Stimulated activated CD4-positive, alpha-beta T cell treated with anti-CD3 and anti-CD28 coated beads, TNF-alpha, amount 100 ng/mL, for 48 hours (primary cell): ENCODE data around the gene ALOX5AP.
"Not testable (repeated sequence)": the region's sequence is repeated elsewhere in the genome, so short reads cannot be mapped to it uniquely, and the experiment has no call there.

Experiments
- DNase-seq, 3 donors: peaks; one replicate each; pipeline ENCODE4 v3.0.0-alpha.2; 2020; ENCODE audit warnings: low read depth in 3 of 3

The ALOX5AP gene

GRCh38 chr13:30737511-30738337, 2.4 kb downstream of the ALOX5AP start:
- no peak for DNase-seq

GRCh38 chr13:30738526-30739236, 3.3 kb downstream of the ALOX5AP start:
- DNase-seq: no peak

GRCh38 chr13:30739237-30739528, 3.8 kb downstream of the ALOX5AP start:
- DNase-seq: no peak

GRCh38 chr13:30739761-30740642, 4.7 kb downstream of the ALOX5AP start:
- DNase-seq: peak; percentile 42 to 66 (median 53)

GRCh38 chr13:30742901-30743300, 7.6 kb downstream of the ALOX5AP start:
- no peak for DNase-seq

- no peak for DNase-seq
Observed at GRCh38 chr13:30743319-30744055, 8.1 kb downstream of the ALOX5AP start.

GRCh38 chr13:30744056-30744680, 8.8 kb downstream of the ALOX5AP start:
- peak; percentile 67 to 83 (median 74) for DNase-seq

- no peak for DNase-seq
Observed at GRCh38 chr13:30744681-30745077, 9.3 kb downstream of the ALOX5AP start.

- no peak for DNase-seq
Observed at GRCh38 chr13:30745906-30746686, 10.8 kb downstream of the ALOX5AP start.

GRCh38 chr13:30746791-30747190, 11.4 kb downstream of the ALOX5AP start:
- no peak for DNase-seq

GRCh38 chr13:30747845-30748244, 12.5 kb downstream of the ALOX5AP start:
- not testable (repeated sequence) for DNase-seq

GRCh38 chr13:30748717-30749116, 13.4 kb downstream of the ALOX5AP start:
- no peak for DNase-seq

GRCh38 chr13:30750036-30750435, 14.7 kb downstream of the ALOX5AP start:
- DNase-seq: no peak

GRCh38 chr13:30751183-30751933, 16.0 kb downstream of the ALOX5AP start:
- no peak for DNase-seq

- DNase-seq: no peak
Observed at GRCh38 chr13:30752201-30752797, 17.0 kb downstream of the ALOX5AP start.

GRCh38 chr13:30753030-30753616, 17.8 kb downstream of the ALOX5AP start:
- no peak for DNase-seq

- DNase-seq: no peak
Observed at GRCh38 chr13:30755678-30756077, 20.3 kb downstream of the ALOX5AP start.

- no peak for DNase-seq
Observed at GRCh38 chr13:30757026-30757742, 21.8 kb downstream of the ALOX5AP start.
